Motor neuron (in vitro differentiated cells): Measurements from ENCODE around the gene TNN. TPM values are rescaled to one million over a fixed set of nuclear protein-coding genes. Genes with fewer than 3 reads are reported as not detected.

Experiments used
- ATAC-seq, 8 experiments: fragments of 200-7000 bp; cut with Tn5 transposase; replicated peaks in 6 of 8; 2 replicates each; pipeline ENCODE4 v1.8.0; 2021; ENCODE audit warnings: mild to moderate bottlenecking in 8 of 8, moderate library complexity in 8 of 8
- H3K27ac ChIP-seq, 2 donors: fragments of 250-450 bp; sonication (Bioruptor Pico); 2 replicates each; pipeline ENCODE4 v1.9.0; 2021; ENCODE audit warnings: antibody characterized with exemption in 2 of 2, mild to moderate bottlenecking in 2 of 2, moderate library complexity in 1 of 2
- H3K4me1 ChIP-seq, 2 donors: fragments of 250-450 bp; sonication (Bioruptor Pico); replicated peaks in 1 of 2; 2 replicates each; pipeline ENCODE4 v1.6.1; 2021; ENCODE audit warnings: antibody characterized with exemption in 2 of 2, mild to moderate bottlenecking in 2 of 2, moderate library complexity in 1 of 2
- H3K4me3 ChIP-seq, 5 donors: fragments of 250-450 bp; sonication (Bioruptor Pico); 2 replicates each; pipeline ENCODE4 v1.9.0; 2021; ENCODE audit warnings: antibody characterized with exemption in 5 of 5, mild to moderate bottlenecking in 5 of 5, moderate library complexity in 4 of 5
- WGBS, 10 experiments: fragments of 450-650 bp; shearing (Covaris generic); methylation state at CpG; one replicate each; pipeline ENCODE4 v1.0.0; 2022; 5-methylcytosine and 5-hydroxymethylcytosine counted together
- in situ Hi-C, 9 experiments: fragments of 400-800 bp; cut with MboI; loops; one replicate each; pipeline ENCODE4 v1.15.0; 2021; ENCODE audit warnings: low sequenced_read_pairs in 9 of 9, low pct_unique_long_range_greater_than_20kb in 2 of 9; ENCODE audit not compliant: unreplicated experiment in 9 of 9
- total RNA-seq, 8 experiments: library from RNA; unstranded; fragments of 300-600 nt; gene quantifications; 2 replicates each; pipeline versions ENCODE4 v1.2.3 to v1.2.4, GENCODE V29; 2022

TNN gene
- total RNA-seq, 8 experiments from 2014 or later = 0.09 to 6.6 (median 0.22) TPM; not detected in 2

GRCh38 chr1:175075572-175076568 is 8.2 kb downstream of the TNN start:
- in situ Hi-C loops = no loop called here
- 44 to 100% (median 76%) methylated on average over 1 to 12 of the region's 14 CpGs; no CpG with 5 or more reads in 1 of the 10 experiments for WGBS, 10 experiments
- peaks cover 14% of the 10 kb centered on the region in 2 donors for H3K4me1 ChIP-seq
- no peak overlapping the region for H3K4me3 ChIP-seq
- no peak overlapping the region for H3K27ac ChIP-seq
- ATAC-seq = peak in 1 of 8 experiments; percentile 15

DNA sequence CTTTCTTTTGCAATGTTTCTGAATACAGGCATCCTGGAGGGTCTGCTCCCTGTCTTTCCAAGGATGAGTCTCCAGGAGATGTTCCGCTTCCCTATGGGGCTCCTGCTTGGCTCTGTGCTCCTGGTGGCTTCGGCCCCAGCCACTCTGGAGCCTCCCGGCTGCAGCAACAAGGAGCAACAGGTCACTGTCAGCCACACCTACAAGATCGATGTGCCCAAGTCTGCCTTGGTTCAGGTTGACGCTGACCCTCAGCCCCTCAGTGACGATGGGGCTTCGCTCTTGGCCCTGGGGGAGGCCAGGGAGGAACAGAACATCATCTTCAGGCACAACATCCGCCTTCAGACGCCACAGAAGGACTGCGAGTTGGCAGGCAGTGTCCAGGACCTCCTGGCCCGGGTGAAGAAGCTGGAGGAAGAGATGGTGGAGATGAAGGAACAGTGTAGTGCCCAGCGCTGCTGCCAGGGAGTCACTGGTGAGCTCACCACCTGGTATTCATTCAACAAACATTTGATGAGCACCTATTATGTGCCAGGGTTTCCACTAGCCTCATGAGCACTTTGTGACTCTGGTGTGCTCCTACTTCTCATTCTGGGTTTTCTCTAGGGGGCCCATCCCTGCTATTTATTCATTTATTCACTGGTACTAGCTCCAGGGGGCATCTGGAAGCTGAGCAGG is 9.9 kb downstream of the TNN start:
- in situ Hi-C loops = no loop called here
- no peak for ATAC-seq
- 30 to 93% (median 82%) methylated on average over 1 to 12 of the region's 12 CpGs; no CpG with 5 or more reads in 2 of the 10 experiments for WGBS, 10 experiments
- no peak overlapping the region for H3K4me3 ChIP-seq
- H3K4me1 ChIP-seq = peaks cover 6 to 15% of the 10 kb centered on the region in 2 donors
- H3K27ac ChIP-seq = no peak overlapping the region

DNA sequence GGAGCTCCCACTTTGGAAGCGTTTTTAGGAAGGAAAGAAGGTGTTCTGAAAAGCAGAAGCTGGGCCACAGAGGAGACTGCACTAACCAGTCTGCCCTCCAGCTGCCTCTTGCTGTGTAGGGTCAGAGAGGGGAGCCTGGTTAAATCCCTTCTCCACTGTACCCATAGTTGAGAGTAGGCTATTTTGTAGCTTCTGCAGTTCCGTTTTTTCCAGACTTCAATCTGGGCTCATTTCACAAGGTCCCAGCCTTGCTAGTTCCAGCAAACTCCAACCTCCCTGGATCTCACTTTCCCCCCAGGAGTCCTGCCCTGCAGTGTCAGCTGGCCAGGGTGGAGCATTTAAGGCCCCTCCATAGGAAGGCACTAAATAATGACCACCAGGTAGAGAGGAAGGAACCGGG is 11.0 kb downstream of the TNN start:
- no peak for ATAC-seq
- Histone ChIP-seq H3K4me3 (no peak overlapping the region), H3K27ac (no peak overlapping the region), H3K4me1 (peaks cover 0 to 10% of the 10 kb centered on the region in 2 donors)
- 0 to 93% (median 67%) methylated on average over 1 to 2 of the region's 3 CpGs; no CpG with 5 or more reads in 1 of the 10 experiments for WGBS, 10 experiments
- in situ Hi-C loops = no loop called here

DNA sequence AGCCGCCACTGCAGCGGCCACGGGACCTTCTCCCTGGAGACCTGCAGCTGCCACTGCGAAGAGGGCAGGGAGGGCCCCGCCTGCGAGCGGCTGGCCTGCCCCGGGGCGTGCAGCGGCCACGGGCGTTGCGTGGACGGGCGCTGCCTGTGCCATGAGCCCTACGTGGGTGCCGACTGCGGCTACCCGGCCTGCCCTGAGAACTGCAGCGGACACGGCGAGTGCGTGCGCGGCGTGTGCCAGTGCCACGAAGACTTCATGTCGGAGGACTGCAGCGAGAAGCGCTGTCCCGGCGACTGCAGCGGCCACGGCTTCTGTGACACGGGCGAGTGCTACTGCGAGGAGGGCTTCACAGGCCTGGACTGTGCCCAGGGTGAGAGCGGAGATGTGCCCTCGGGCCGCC is 11.7 kb downstream of the TNN start:
- in situ Hi-C loops = no loop called here
- ATAC-seq = no peak
- H3K4me1 ChIP-seq = peaks cover 0 to 10% of the 10 kb centered on the region in 2 donors
- H3K4me3 ChIP-seq = no peak overlapping the region
- H3K27ac ChIP-seq = no peak overlapping the region
- WGBS, 10 experiments = 53 to 100% (median 91%) methylated on average over 1 to 18 of the region's 40 CpGs; no CpG with 5 or more reads in 2 of the 10 experiments

DNA sequence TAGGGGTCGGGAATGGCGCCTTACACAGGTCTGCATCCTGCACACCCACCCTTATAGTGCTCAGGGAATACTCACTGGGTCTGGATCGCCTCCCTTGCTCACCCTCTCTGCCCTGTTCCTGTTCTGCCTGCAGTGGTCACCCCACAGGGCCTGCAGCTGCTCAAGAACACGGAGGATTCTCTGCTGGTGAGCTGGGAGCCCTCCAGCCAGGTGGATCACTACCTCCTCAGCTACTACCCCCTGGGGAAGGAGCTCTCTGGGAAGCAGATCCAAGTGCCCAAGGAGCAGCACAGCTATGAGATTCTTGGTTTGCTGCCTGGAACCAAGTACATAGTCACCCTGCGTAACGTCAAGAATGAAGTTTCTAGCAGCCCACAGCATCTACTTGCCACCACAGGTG is 12.4 kb downstream of the TNN start:
- 46 to 100% (median 85%) methylated on average over 1 to 5 of the region's 6 CpGs; no CpG with 5 or more reads in 4 of the 10 experiments for WGBS, 10 experiments
- ATAC-seq = no peak

DNA sequence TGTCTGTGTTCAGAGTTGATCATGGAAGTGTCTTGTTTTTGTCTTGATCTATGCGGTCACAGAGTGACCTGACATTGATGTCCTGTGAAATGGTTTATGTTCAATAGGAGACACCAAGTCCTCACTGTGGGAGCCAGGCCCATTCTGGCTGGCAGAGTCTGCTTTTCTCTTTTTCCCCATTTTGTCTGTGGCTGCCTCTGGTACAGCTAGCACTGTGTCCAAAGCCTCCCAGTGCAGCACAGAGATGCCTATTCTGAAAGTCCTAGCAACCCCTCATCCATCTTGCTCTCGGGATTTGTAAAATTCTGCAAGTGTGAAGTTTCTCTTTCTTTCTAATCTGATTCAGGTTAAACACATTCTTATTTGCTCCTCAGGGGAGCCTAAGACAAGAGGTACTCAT is 14.3 kb downstream of the TNN start:
- 40 to 100% (median 80%) methylated on average over 1 to 2 of the region's 2 CpGs; no CpG with 5 or more reads in 1 of the 10 experiments for WGBS, 10 experiments
- in situ Hi-C loops = no loop called here
- ATAC-seq = peak in 2 of 8 experiments; percentile 32 to 92
- H3K4me1 ChIP-seq = peaks cover 0 to 10% of the 10 kb centered on the region in 2 donors
- no peak overlapping the region for H3K4me3 ChIP-seq
- H3K27ac ChIP-seq = no peak overlapping the region

More for the DNA sequence above, 12.4 kb downstream of the TNN start:
- peaks cover 0 to 10% of the 10 kb centered on the region in 2 donors for H3K4me1 ChIP-seq
- in situ Hi-C loops = no loop called here
- no peak overlapping the region for H3K27ac ChIP-seq
- no peak overlapping the region for H3K4me3 ChIP-seq

- peaks cover 24 to 27% of the 10 kb centered on the region in 2 donors for H3K4me1 ChIP-seq
- H3K27ac ChIP-seq = peak overlapping the region in 1 of 2 donors; percentile 68
- H3K4me3 ChIP-seq = no peak overlapping the region
- peak in 2 of 8 experiments; percentile 21 to 24 for ATAC-seq
- in situ Hi-C loops = no loop called here
- 30 to 79% (median 68%) methylated on average over 2 to 3 of the region's 3 CpGs; no CpG with 5 or more reads in 3 of the 10 experiments for WGBS, 10 experiments
Observed at GRCh38 chr1:175088525-175088951, 20.9 kb downstream of the TNN start.

GRCh38 chr1:175089136-175089718 is 21.6 kb downstream of the TNN start:
- Histone ChIP-seq H3K4me1 (peaks cover 24 to 27% of the 10 kb centered on the region in 2 donors), H3K4me3 (no peak overlapping the region), H3K27ac (peak overlapping the region; percentile 30 to 68)
- in situ Hi-C loops = no loop called here
- ATAC-seq = peak in 5 of 8 experiments; percentile 99 to 100 (median 99)
- WGBS, 10 experiments = 0 to 60% (median 50%) methylated on average over 1 to 7 of the region's 7 CpGs; no CpG with 5 or more reads in 2 of the 10 experiments

GRCh38 chr1:175090780-175091179 is 23.1 kb downstream of the TNN start:
- Histone ChIP-seq H3K4me1 (peaks cover 24 to 27% of the 10 kb centered on the region in 2 donors), H3K27ac (no peak overlapping the region), H3K4me3 (no peak overlapping the region)
- WGBS, 10 experiments = 29 to 100% (median 100%) methylated on average over 1 to 2 of the region's 2 CpGs; no CpG with 5 or more reads in 7 of the 10 experiments
- in situ Hi-C loops = no loop called here
- ATAC-seq = no peak

GRCh38 chr1:175094626-175095025 is 27.0 kb downstream of the TNN start:
- Histone ChIP-seq H3K4me1 (peaks cover 2 to 4% of the 10 kb centered on the region in 2 donors), H3K27ac (no peak overlapping the region), H3K4me3 (no peak overlapping the region)
- no peak for ATAC-seq
- WGBS, 10 experiments = 8 to 100% (median 79%) methylated on average over 1 to 4 of the region's 4 CpGs
- in situ Hi-C loops = no loop called here

DNA sequence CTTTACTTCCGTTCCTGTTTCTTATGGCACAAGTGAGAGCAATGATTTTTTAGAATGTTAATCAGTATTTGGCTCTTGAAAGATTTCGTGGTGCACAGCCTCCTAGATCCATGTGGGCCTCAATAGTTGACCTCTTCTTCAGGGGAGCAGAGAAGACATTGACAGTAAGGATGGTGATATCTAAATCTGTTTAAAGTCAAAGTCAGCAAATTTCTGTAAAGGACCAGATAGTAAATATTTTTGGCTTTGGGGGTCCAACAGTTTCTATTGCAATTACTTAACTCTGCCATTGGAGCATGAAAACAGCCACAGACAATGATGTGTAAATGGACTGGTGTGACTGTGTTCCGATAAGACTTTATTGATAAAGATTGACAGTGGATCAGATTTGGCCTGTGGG is 27.4 kb downstream of the TNN start:
- in situ Hi-C loops = no loop called here
- WGBS, 10 experiments = 0 to 100% (median 69%) methylated on average over 1 to 3 of the region's 3 CpGs
- no peak for ATAC-seq
- H3K4me3 ChIP-seq = no peak overlapping the region
- no peak overlapping the region for H3K27ac ChIP-seq
- no peaks in the 10 kb centered on the region for H3K4me1 ChIP-seq

DNA sequence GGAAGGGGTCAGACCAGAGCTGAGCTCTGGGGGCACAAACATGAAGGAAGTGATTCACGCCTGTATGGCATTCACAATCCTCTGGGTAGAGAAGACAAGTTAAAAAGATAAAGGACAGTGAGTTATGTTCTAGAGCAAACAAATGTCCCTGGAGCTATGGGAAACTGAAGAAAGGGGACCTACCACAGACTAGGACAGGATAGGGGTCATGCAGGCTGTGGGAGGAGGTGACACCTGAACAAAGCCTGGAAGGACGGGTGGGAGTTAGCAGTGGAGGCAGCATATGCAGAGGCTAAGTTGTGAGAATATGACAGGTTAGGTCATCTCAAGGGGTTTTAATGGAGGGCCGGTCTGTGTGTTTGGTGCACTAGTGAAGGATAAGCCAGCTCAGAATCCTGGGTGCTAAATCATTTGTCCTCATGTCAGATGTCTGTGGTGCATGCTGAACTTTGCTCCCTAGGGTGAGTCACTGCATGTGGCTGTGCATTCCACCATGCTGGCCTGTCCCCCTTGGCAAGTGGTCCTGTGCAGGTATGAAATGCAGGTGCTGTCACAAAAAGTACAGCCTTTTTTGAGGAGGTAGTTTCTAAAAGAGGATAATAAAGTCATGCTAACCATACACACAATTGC is 28.5 kb downstream of the TNN start:
- in situ Hi-C loops = no loop called here
- Histone ChIP-seq H3K4me1 (no peaks in the 10 kb centered on the region), H3K4me3 (no peak overlapping the region), H3K27ac (no peak overlapping the region)
- peak in 5 of 8 experiments; percentile 33 to 68 (median 56) for ATAC-seq
- WGBS, 10 experiments = 59 to 89% (median 79%) methylated on average over 1 to 3 of the region's 3 CpGs; no CpG with 5 or more reads in 1 of the 10 experiments
